Nephron (organoid): Measurements from ENCODE around the gene SDK2.

Experiments used
- H3K27ac Mint-ChIP-seq, 3 experiments: 2 replicates each; pipeline ENCODE4 v1.8.0; 2020; ENCODE audit warnings: mixed read lengths in 3 of 3, mild to moderate bottlenecking in 2 of 3, moderate library complexity in 1 of 3
- H3K27me3 Mint-ChIP-seq: 2 replicates; pipeline ENCODE4 v1.8.0; 2021; ENCODE audit warnings: low read depth, mild to moderate bottlenecking, moderate library complexity, mixed read lengths
- H3K36me3 Mint-ChIP-seq: 2 replicates; pipeline ENCODE4 v1.8.0; 2020; ENCODE audit warnings: low read depth, mixed read lengths
- H3K4me1 Mint-ChIP-seq: 2 replicates; pipeline ENCODE4 v1.8.0; 2020; ENCODE audit warnings: mixed read lengths
- H3K4me3 Mint-ChIP-seq, 3 experiments: 2 replicates each; pipeline ENCODE4 v1.8.0; 2020; ENCODE audit warnings: mild to moderate bottlenecking in 3 of 3, mixed read lengths in 3 of 3, moderate library complexity in 2 of 3
- H3K9me3 Mint-ChIP-seq: 2 replicates; pipeline ENCODE4 v1.8.0; 2020; ENCODE audit warnings: mixed read lengths
- TF ChIP-seq, protein P1 (sequence below), 3 experiments: fragments of 200-600 bp; sonication (generic); IDR thresholded peaks; one replicate each; pipeline ENCODE4 v1.5.0; 2021; ENCODE audit warnings: antibody characterized with exemption in 3 of 3; ENCODE audit not compliant: unreplicated experiment in 3 of 3

The SDK2 gene

DNA sequence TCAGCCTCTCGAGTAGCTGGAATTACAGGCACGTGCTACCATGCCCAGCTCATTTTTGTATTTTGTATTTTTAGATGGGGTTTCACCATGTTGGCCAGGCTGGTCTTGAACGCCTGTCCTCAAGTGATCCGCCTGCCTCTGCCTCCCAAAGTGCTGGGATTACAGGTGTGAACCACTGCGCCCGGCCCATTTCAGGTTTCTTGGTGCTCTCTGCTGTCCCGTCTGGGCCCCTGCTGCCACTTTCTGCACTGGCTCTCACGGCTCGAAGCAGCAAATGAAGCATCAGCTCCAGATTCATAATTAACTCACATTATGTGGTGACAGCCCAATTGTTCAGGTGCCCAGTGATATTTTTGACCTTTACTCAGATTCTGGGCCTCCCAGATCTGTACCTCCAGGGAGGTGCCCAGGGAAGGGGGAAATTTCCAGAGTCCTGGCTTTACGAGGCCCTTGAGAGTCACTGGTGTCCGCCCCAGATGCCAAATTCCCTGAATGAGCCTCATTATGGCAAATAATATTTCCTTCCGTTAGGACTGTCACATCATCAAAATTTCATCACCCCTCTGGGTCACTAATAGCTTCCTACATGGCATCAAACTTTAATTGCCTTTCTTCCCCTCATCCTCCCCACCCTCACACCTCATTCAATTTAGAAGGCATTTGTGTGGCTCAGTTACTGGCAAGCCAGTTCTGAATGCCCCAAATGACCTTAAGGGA, 9.0 kb downstream of the SDK2 start:
- TF ChIP-seq, protein P1, sequence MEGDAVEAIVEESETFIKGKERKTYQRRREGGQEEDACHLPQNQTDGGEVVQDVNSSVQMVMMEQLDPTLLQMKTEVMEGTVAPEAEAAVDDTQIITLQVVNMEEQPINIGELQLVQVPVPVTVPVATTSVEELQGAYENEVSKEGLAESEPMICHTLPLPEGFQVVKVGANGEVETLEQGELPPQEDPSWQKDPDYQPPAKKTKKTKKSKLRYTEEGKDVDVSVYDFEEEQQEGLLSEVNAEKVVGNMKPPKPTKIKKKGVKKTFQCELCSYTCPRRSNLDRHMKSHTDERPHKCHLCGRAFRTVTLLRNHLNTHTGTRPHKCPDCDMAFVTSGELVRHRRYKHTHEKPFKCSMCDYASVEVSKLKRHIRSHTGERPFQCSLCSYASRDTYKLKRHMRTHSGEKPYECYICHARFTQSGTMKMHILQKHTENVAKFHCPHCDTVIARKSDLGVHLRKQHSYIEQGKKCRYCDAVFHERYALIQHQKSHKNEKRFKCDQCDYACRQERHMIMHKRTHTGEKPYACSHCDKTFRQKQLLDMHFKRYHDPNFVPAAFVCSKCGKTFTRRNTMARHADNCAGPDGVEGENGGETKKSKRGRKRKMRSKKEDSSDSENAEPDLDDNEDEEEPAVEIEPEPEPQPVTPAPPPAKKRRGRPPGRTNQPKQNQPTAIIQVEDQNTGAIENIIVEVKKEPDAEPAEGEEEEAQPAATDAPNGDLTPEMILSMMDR (IDR thresholded peaks at IDR 0.05; ENCODE audit: unreplicated experiment in 3 of 3) = no peak
- peaks cover 7% of the 10 kb centered on the region for H3K36me3 Mint-ChIP-seq
- no peak overlapping the region for H3K27ac Mint-ChIP-seq
- no peaks in the 10 kb centered on the region for H3K9me3 Mint-ChIP-seq
- H3K4me1 Mint-ChIP-seq = peaks cover 46% of the 10 kb centered on the region
- no peak overlapping the region for H3K4me3 Mint-ChIP-seq
- peaks cover 3% of the 10 kb centered on the region for H3K27me3 Mint-ChIP-seq

DNA sequence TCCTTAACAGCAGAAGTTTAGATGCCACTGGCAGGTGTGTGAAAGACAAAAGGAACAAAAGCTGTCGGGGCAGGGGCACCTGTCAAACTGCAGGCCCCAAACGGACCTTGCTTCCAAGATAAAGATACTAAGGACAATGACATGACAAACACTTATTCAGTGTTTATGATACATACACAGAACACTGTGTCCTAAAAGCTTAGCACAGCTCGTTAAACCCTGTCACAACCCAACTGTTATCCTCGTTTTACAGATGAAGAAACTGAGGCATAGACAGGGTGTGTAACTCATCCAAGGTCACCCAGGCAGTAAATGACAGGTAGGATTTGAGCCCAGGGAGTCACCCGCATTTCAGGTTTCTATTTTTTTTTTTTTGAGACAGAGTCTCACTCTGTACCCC, 9.6 kb downstream of the SDK2 start:
- peaks cover 7% of the 10 kb centered on the region for H3K36me3 Mint-ChIP-seq
- TF ChIP-seq, protein P1 (IDR thresholded peaks at IDR 0.05; ENCODE audit: unreplicated experiment in 3 of 3) = no peak
- H3K4me3 Mint-ChIP-seq = no peak overlapping the region
- peaks cover 3% of the 10 kb centered on the region for H3K27me3 Mint-ChIP-seq
- no peak overlapping the region for H3K27ac Mint-ChIP-seq
- no peaks in the 10 kb centered on the region for H3K9me3 Mint-ChIP-seq
- peaks cover 40% of the 10 kb centered on the region for H3K4me1 Mint-ChIP-seq

DNA sequence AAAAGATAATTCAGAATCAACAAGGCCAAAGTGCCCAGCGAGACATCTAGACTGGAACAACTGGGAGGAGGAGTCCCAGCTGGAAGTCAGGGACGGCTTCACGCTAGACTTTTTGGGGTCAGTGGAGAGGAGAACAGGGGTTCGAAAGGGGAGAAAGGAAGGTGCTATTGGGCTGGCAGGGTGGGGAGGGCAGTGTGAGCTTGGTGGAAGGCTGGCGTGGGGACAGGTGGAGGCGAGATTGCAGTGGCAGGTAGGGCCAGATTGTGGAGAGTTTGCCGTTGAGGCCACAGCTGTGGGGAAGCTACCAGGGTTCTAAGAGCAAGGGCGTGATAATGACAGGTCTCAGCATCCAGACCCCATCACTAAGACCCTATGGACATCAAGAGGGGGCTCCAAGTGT, 10.5 kb downstream of the SDK2 start:
- H3K27me3 Mint-ChIP-seq = peaks cover 3% of the 10 kb centered on the region
- H3K36me3 Mint-ChIP-seq = peaks cover 7% of the 10 kb centered on the region
- H3K4me1 Mint-ChIP-seq = peaks cover 36% of the 10 kb centered on the region
- no peaks in the 10 kb centered on the region for H3K9me3 Mint-ChIP-seq
- H3K4me3 Mint-ChIP-seq = no peak overlapping the region
- H3K27ac Mint-ChIP-seq = no peak overlapping the region
- TF ChIP-seq, protein P1 (IDR thresholded peaks at IDR 0.05; ENCODE audit: unreplicated experiment in 3 of 3) = no peak

DNA sequence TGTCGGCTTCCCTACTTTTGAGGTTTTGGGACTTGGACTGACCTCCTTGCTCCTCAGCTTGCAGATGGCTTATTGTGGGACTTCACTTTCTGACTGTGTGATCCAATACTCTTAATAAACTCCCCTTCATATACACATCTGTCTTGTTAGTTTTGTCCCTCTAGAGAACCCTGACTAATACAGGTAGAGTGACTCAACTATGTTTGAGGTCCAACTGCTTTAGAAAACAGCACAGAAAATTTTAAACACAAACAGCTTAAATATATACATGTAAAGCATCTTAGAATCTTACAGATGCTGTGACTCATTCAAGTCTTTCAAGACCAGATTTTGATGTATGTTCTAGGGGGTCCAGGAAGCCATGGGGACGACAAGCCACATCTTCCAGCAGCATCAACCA, 11.7 kb downstream of the SDK2 start:
- Mint-ChIP-seq H3K9me3 (no peaks in the 10 kb centered on the region), H3K27me3 (peaks cover 3% of the 10 kb centered on the region), H3K36me3 (peaks cover 7% of the 10 kb centered on the region), H3K4me3 (no peak overlapping the region), H3K27ac (peak overlapping the region in 1 of 3 experiments; percentile 27), H3K4me1 (peaks cover 26% of the 10 kb centered on the region)
- TF ChIP-seq, protein P1 (IDR thresholded peaks at IDR 0.05; ENCODE audit: unreplicated experiment in 3 of 3) = no peak

DNA sequence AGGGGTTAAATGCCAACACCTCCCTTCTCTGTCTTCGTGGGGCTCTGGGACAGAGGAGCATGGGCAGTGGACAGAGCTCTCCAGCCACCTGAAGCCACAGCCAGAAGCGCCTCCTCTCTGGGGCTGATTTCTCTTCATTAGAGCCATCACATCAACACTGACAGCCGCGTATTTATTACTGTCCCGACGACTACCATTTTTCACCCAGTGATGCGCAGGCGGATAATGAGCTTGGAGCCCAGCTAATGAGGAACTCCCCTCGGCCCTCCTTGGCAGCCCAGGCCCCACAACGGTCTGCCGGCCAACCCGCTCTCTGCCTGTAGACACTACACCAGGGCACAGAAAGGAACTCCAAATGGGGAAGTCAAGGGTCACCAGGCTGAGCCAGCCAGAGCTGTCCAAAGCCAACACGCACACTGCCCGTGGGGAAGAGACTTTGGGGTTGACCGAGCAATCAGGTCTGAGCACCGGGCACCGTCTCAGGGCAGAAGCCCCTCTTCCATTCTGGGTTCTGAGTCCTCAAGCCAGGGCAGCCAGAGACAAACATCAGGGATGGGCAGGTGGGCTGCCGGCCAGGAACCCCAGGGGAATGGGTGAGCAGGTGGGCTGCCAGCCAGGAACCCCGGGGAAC, 13.2 kb downstream of the SDK2 start:
- peaks cover 3% of the 10 kb centered on the region for H3K27me3 Mint-ChIP-seq
- TF ChIP-seq, protein P1 (IDR thresholded peaks at IDR 0.05; ENCODE audit: unreplicated experiment in 3 of 3) = no peak
- peak overlapping the region in 1 of 3 experiments; percentile 16 for H3K27ac Mint-ChIP-seq
- H3K36me3 Mint-ChIP-seq = peaks cover 5% of the 10 kb centered on the region
- H3K4me3 Mint-ChIP-seq = no peak overlapping the region
- no peaks in the 10 kb centered on the region for H3K9me3 Mint-ChIP-seq
- H3K4me1 Mint-ChIP-seq = peaks cover 38% of the 10 kb centered on the region

DNA sequence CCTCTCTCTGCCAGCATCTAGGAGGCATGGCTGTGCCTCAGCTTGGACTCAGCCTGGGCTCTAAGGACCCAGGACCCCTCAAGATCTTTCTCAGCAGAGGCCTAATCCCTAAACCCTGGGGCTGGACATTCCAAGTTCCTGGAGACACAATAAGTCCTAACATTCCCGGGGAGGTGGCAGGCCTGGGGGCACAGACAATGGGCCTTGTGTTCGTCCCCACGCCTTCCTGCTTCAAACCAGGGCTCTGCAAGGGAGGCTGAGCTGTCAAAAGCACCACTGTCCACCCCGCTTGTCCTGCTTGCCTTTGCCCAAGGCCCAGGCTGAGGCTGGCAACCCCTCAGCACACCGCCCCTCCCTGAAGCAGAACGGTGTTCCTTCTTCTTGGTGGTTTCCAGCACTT, 13.7 kb downstream of the SDK2 start:
- Mint-ChIP-seq H3K36me3 (peaks cover under 1% of the 10 kb centered on the region), H3K27ac (no peak overlapping the region), H3K4me1 (peaks cover 38% of the 10 kb centered on the region), H3K4me3 (no peak overlapping the region), H3K27me3 (peaks cover 3% of the 10 kb centered on the region), H3K9me3 (no peaks in the 10 kb centered on the region)
- TF ChIP-seq, protein P1 (IDR thresholded peaks at IDR 0.05; ENCODE audit: unreplicated experiment in 3 of 3) = no peak
